ENCODE measurements around the gene ATN1.
A peak's percentile ranks its signal among the peaks of the same experiment; 100 is the strongest.

Gene ATN1

DNA sequence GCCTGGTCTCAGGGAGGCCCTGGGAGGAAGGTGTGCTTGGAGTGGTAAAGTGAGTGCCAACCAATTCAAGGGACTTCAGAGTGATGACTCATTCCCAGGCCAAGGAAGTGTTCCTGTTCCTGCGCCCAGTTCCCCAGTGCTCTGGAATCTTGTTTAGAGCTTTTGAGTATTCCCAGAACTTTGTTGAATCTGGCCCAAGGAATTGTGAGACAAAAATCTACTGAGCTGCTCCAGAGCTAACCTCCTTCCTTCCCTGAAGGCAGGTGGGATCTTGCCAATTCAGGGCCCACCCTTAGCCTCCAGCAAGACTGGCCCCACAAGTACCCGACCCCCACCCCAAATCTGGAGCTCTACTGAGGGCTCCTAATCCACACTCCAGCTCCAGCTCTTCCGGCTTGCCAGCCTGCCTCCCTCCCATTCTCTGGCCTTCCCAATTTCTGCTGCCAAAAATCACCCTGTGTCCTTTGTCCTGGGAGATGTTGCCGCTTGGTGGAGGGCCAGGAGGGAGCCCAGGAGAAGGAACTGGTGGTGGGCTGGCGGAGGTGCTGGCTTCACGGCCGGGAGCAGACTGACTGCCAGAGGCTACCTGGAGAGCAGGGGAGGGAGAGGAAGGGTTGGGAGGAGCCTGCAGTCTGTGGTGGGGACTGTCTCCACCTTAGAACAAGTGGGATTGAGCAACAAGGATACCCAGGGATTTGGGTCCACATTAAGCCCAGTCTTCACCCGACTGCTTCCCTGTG lies 2.0 kb upstream of the ATN1 start:
- no peak for DNase-seq (ENCODE audit: low spot score)

DNA sequence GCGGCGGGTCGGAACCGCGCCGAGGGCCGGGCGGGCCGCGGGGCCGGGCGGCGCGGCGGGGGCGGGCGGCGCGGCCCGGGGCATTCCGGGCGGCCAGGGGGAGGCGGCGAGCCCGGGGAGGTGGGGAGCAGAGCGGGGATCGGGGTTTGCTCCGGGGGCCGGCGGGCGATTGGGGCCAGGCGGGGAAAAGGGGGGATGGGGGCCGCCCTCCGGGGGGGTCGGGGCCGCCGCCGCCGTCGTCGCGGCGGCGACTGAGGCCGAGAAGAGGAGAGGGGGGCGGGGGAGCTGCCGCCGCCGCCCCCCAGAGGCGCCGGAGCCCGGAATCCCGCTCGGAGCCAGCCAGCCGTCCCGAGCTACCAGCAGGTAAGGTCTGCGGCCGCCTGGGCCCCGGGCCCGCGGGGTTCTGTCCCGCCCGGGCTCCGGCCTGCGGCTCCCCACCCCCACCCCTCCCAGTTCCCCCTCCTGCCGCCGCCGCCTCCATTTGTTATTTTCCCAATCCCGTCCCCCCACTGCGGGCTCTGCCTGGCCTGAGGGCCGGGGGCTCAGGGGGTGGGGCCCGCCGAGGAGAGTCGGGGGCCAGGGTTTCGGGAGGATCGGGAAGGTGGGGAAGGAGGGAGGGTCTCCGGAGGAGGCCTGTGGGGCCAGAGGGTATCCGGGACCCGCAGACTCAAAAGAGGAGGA lies 403 bp downstream of the ATN1 start:
- no peak for DNase-seq (ENCODE audit: low spot score)

DNA sequence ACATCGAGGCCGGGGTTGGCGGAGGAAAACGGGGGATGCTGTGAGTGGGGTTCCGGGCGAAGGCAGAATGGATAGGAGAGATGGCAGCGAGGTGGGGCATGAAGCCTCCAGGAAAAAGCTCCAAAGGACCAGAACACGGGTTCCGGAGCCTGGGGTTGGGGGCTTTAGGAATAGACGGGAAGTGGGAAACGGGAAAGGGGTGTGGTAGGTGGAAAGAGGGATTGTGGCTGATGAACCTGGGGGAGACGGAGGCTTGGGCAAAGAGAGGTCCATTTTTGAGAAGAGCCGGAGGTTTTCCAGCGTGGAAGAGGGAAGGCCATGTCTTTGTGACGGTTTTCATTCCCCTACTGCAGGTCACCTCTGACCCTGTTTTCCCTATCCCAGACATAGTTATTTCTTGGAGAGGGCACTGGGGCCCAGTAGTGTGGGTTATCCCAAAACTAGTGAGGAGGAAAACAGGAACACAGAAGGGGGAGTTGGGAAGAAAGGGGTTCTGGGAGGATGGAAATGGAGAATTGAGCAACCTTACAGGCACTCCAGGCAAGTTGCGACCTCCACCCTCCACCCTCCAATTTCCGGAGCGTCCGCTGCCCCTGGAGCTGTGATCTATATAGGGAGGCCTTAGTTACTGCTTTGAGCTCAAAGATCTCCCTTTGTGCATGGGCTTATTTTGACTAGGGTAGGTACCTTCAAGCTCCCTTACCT lies 1.1 kb downstream of the ATN1 start:
- DNase-seq (ENCODE audit: low spot score) = no peak

DNA sequence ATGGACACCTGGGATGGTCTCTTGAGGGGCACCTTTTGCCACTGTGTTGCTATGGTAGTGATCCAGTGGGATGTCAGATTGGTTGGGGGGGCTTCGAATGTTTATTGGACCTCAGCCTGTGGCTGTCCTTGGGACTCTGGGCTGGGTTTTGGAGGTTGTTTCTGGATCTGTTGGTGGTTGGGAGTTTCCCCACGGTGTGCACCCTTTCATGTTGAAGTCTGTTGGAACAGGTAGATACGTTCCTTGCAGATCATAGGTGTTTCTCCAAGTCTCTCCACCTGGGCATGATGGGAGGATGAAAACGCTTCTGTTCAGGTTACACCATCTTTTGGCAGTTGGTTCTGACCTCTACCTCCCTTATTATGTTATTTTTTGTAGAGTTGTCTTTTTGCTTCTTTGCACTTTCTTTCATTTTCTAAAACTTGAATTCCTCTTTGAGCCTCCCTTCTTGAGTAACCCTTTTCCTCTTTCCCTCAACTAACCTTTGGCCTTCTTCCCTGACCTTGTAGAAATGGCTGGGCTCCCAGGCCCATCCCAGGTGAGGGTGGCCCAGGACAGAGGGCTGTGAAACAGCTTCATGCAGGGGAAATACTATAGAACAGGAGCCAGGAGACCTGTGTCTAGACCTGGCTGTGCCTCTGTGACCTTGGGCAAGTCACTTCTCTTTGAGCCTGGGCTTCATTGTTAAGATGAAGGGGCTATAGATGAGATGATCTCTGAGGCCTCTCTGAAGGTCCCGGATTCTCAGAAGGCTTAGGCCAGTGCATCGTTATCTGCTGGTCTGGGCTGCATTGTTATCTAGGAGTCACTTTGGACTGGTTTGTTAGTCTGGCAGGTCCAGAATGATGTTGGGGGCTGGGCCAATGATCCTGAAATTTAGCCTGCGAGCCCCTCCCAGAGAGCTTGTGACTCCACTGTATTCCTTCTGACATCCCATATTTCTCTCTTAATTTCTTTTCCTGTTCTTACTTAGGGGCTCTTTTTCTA lies 2.0 kb downstream of the ATN1 start:
- no peak for DNase-seq (ENCODE audit: low spot score)

DNA sequence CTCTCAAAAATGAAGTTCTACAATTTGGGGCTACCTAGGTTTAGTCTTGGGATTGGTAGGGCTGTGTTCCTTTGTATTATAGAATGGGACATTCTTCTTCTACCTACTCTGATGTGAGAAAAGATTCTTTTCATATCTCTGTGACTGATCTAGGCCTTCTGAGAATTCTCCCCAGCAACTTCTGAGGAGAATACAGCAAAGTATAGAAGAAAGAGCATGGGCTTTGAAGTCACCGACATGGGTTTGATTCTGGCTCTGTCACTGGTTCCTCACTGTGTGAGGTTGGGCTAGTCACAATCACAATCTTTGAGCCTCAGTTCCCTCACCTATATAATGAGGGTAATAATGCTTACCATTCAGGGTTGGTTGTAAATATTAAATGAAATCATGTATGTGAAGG lies 5.0 kb downstream of the ATN1 start:
- no peak for DNase-seq (ENCODE audit: low spot score)

DNA sequence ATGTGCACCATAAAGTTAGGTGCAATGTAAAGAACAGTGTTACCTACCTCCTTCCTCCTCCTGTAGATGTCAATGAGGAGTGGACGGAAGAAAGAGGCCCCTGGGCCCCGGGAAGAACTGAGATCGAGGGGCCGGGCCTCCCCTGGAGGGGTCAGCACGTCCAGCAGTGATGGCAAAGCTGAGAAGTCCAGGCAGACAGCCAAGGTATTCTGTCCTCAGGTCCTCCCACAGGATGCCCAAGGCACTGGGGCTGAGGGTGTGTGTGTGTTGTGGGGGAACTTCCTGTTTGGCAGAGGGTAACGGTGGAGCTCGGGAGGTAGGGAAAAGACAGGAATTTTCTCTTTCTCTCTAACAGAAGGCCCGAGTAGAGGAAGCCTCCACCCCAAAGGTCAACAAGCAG lies 6.4 kb downstream of the ATN1 start:
- no peak for DNase-seq (ENCODE audit: low spot score)

DNA sequence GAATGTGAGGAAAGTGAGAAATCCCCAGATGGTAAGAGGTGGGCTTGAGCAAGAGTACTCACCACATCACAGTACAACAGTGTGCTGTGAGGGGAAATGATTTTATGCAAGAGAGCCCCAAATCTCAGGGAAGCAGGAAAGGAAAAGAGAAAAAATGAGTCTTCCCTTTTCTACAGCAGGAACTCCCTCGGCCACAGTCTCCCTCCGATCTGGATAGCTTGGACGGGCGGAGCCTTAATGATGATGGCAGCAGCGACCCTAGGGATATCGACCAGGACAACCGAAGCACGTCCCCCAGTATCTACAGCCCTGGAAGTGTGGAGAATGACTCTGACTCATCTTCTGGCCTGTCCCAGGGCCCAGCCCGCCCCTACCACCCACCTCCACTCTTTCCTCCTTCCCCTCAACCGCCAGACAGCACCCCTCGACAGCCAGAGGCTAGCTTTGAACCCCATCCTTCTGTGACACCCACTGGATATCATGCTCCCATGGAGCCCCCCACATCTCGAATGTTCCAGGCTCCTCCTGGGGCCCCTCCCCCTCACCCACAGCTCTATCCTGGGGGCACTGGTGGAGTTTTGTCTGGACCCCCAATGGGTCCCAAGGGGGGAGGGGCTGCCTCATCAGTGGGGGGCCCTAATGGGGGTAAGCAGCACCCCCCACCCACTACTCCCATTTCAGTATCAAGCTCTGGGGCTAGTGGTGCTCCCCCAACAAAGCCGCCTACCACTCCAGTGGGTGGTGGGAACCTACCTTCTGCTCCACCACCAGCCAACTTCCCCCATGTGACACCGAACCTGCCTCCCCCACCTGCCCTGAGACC lies 7.8 kb downstream of the ATN1 start:
- DNase-seq (ENCODE audit: low spot score) = no peak

DNA sequence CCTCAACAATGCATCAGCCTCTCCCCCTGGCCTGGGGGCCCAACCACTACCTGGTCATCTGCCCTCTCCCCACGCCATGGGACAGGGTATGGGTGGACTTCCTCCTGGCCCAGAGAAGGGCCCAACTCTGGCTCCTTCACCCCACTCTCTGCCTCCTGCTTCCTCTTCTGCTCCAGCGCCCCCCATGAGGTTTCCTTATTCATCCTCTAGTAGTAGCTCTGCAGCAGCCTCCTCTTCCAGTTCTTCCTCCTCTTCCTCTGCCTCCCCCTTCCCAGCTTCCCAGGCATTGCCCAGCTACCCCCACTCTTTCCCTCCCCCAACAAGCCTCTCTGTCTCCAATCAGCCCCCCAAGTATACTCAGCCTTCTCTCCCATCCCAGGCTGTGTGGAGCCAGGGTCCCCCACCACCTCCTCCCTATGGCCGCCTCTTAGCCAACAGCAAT lies 8.5 kb downstream of the ATN1 start:
- no peak for DNase-seq (ENCODE audit: low spot score)

DNA sequence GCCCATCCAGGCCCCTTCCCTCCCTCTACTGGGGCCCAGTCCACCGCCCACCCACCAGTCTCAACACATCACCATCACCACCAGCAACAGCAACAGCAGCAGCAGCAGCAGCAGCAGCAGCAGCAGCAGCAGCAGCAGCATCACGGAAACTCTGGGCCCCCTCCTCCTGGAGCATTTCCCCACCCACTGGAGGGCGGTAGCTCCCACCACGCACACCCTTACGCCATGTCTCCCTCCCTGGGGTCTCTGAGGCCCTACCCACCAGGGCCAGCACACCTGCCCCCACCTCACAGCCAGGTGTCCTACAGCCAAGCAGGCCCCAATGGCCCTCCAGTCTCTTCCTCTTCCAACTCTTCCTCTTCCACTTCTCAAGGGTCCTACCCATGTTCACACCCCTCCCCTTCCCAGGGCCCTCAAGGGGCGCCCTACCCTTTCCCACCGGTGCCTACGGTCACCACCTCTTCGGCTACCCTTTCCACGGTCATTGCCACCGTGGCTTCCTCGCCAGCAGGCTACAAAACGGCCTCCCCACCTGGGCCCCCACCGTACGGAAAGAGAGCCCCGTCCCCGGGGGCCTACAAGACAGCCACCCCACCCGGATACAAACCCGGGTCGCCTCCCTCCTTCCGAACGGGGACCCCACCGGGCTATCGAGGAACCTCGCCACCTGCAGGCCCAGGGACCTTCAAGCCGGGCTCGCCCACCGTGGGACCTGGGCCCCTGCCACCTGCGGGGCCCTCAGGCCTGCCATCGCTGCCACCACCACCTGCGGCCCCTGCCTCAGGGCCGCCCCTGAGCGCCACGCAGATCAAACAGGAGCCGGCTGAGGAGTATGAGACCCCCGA lies 9.1 kb downstream of the ATN1 start:
- peak; percentile 55 for DNase-seq (ENCODE audit: low spot score)

DNA sequence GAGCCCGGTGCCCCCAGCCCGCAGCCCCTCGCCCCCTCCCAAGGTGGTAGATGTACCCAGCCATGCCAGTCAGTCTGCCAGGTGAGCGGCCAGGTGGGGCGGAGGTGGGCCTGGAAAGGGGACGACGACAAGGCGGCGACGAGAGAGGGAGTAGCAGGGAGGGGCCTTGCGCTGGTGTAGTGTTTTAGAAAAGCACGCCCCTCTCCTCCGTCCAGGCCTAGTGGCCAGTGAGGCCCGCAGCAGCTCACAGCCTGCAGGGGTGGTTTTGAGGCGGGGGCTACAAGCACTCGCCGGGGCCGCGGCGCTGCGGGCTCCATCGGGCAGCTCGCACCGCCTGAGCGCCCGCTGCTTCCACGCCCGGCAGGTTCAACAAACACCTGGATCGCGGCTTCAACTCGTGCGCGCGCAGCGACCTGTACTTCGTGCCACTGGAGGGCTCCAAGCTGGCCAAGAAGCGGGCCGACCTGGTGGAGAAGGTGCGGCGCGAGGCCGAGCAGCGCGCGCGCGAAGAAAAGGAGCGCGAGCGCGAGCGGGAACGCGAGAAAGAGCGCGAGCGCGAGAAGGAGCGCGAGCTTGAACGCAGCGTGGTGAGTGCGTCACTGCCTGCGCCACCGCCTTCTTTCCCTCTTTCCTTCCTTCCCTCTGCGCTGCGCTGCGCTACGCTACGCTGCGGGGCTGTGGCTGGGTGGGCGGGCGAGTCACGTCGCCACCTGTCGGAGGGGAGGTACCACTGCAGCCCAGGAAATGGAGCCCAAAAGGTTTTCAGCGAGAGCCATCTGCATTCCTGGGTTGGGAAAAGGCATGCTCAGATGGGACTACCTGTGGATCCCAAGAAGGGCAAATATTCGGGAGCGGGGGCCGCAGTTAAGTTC lies 10.0 kb downstream of the ATN1 start:
- DNase-seq (ENCODE audit: low spot score) = peak; percentile 95

DNA sequence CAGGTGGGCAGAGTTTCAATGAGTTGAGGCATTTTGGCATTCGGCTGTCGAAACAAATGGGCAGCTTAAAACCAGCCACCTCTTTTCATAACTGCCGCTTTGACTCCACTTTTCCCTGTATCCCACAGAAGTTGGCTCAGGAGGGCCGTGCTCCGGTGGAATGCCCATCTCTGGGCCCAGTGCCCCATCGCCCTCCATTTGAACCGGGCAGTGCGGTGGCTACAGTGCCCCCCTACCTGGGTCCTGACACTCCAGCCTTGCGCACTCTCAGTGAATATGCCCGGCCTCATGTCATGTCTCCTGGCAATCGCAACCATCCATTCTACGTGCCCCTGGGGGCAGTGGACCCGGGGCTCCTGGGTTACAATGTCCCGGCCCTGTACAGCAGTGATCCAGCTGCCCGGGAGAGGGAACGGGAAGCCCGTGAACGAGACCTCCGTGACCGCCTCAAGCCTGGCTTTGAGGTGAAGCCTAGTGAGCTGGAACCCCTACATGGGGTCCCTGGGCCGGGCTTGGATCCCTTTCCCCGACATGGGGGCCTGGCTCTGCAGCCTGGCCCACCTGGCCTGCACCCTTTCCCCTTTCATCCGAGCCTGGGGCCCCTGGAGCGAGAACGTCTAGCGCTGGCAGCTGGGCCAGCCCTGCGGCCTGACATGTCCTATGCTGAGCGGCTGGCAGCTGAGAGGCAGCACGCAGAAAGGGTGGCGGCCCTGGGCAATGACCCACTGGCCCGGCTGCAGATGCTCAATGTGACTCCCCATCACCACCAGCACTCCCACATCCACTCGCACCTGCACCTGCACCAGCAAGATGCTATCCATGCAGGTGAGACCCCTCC lies 10.8 kb downstream of the ATN1 start:
- no peak for DNase-seq (ENCODE audit: low spot score)

DNA sequence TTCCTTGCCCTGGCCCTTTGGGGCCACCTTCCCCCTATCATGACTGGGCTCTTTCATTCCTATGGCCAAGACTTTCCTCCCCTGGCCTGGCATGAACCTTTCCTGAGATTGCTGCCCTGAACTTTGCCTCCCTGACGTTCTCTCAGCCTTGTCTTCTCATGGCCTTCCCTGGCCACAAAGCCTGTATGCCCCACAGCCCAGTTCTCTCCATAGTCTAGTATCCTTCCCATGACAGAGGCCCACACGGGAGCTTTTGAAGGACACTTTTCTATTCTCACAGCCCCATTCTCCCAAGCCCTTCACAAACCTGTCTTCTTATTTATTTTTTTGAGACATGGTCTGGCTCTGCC lies 11.4 kb downstream of the ATN1 start:
- no peak for DNase-seq (ENCODE audit: low spot score)

DNA sequence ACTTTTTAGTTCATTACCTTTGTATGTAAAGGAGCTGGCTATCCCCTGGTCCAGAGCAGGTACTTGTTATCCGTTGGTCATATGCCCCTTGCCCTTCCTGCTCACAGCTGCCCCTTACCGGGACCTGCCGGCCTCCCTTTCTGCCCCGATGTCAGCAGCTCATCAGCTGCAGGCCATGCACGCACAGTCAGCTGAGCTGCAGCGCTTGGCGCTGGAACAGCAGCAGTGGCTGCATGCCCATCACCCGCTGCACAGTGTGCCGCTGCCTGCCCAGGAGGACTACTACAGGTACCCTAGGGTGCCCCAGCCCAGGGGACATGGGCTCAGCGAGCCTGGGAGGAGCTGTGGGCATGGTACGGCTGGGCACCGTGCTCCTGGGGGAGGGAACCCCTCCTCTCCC lies 13.5 kb downstream of the ATN1 start:
- DNase-seq (ENCODE audit: low spot score) = no peak

DNA sequence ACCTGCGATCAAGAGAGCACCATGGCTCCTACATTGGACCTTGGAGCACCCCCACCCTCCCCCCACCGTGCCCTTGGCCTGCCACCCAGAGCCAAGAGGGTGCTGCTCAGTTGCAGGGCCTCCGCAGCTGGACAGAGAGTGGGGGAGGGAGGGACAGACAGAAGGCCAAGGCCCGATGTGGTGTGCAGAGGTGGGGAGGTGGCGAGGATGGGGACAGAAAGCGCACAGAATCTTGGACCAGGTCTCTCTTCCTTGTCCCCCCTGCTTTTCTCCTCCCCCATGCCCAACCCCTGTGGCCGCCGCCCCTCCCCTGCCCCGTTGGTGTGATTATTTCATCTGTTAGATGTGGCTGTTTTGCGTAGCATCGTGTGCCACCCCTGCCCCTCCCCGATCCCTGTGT lies 14.0 kb downstream of the ATN1 start:
- no peak for DNase-seq (ENCODE audit: low spot score)

DNA sequence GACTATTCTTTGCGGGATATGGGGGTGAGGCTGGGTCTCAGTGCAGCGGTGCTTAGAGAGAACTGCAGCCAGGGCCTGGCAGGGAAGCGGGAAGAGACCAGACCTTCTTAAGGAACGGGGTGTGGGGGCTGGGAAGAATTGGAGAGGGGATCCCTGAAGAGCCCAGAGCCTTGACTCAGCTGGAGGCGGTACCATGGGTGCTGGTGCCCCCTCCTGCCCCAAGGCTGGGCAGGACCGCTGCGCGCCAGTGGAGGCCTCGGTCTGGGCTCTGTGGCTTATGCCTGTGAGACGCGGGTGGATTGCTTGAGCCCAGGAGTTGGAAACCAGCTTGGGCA lies 14.5 kb downstream of the ATN1 start:
- no peak for DNase-seq (ENCODE audit: low spot score)

DNA sequence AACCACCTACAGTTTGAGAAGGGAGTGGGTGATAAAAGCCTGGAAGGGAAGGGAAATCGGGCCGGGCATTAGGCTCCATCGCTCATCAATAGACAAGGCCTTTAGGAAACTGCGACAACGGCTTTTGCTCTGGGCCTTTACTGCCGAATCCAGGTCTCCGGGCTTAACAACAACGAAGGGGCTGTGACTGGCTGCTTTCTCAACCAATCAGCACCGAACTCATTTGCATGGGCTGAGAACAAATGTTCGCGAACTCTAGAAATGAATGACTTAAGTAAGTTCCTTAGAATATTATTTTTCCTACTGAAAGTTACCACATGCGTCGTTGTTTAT lies 15.6 kb downstream of the ATN1 start:
- DNase-seq (ENCODE audit: low spot score) = peak; percentile 88

DNA sequence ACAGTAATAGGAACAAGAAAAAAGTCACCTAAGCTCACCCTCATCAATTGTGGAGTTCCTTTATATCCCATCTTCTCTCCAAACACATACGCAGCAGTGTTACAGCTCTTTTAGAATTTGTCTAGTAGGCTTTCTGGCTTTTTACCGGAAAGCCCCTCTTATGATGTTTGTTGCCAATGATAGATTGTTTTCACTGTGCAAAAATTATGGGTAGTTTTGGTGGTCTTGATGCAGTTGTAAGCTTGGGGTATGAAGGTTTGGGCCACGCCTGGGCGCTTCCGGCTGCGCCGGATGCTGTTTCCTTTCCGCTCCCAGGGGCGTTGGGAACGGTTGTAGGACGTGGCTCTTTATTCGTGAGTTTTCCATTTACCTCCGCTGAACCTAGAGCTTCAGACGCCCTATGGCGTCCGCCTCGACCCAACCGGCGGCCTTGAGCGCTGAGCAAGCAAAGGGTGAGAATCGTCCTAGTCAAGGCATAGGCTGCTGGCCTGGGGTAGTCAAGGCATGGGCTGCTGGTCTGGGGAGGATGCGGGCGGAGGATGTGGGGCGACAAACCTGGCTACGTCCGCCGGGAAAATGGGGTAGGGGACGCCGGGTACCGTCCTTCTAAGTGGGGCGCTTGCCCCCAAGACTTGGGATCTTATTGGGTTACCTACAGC lies 16.1 kb downstream of the ATN1 start, which contains the start of the genes C12orf57 and RNU7-1:
Gene C12orf57 (plus strand): TSS at position 301 of the 659 bp plus-strand sequence. CDS start 100 bp downstream, at position 401.
Gene RNU7-1 (plus strand): TSS at position 95 of the 659 bp plus-strand sequence.
- peak; percentile 95 for DNase-seq (ENCODE audit: low spot score)

Measured in activated CD4-positive, alpha-beta T cell treated with anti-CD3 and anti-CD28 coated beads, Interleukin-2, Interleukin-4, amounts not matched to agents 100 ng/mL and 50 ng/mL, durations not matched to agents 16 hours and 8 hours (primary cell).